ENCODE measurements around the gene DNAJB9.

The DNAJB9 gene

DNA sequence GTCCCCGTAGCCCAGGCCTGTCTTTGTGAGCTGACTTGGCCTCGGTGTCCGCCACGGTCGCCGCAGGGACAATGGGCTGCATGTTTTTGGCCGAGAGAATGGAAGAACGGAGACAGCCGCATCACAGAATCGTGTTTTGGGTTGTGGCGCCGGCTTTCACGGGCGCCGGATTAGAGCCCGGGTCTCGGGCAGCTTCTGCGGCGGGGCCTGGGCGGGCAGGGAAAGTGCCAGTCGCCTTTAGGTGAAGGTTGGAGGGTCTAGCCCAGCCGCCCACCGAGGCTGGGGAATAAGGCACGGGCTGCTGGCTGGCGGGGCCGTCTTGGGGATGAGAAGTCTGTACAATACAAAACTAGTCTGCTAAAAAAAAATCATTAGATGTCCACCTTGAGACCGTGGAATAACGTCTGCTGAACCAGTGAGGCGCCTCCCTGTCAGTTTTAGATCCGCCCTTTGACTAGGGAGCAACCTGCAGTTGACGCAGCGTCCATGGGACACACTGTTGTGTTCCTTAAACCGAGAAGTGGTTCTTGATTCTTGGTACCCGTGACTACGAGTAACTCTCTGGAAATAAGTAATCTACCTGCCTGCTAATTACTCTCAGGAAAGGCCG is 577 bp downstream of the DNAJB9 start:
- DNase-seq, result no peak

DNA sequence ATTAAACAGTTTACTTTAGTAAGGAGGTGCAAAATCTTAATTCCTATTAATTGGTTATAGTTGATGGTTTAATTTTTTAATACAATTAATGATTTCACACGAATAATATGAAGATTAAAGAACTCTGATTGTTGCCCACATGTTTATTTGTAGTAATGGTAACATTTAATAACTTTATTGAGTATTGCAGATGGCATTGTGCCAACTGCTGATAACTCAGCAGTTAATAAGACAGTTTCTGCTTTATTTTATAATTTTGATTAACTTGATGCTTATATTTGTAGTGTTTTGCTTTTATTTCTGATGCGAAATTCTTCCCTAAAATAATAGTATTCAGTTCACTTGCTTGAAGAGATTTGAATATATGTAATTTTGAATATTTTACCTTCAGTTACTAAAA is 2.8 kb downstream of the DNAJB9 start:
- no peak for DNase-seq

DNA sequence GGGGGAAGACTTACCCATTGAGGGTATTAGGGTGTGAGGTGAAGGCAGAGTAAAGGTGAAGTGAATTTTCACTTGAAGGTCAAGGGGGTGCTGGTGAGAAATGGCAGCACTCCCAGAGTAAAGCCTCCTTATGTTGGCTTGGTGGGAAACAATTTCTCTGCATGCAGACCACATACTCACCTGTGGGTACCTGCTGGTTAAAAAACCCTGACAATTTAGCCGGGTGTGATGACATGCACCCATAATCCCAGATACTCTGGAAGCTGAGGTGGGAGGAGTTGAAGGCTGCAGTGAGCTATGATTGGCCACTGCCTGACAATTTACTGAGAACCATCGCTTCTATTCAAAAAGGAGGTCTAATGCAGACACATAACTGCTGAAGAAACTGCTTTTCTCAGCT is 5.5 kb downstream of the DNAJB9 start:
- DNase-seq, result no peak

DNA sequence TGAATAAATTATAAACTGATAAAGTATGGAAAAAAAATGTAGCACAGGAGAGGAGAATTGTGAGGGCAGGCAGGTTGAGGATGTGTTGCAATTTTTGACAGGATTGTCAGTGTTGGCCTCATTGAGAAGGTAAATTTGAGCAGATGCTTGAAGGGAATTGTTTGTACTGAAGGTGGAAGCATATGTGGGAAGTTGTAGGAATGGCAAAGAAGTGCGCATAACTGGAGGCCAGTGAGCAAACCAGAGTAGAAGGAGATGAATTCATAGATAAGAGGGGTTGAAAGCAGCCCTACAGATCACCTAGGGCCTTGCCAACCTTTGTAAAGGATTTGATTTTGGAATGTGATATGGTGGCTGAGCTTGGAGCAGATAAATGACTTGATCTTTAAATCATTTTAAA is 6.4 kb downstream of the DNAJB9 start:
- DNase-seq, result no peak

DNA sequence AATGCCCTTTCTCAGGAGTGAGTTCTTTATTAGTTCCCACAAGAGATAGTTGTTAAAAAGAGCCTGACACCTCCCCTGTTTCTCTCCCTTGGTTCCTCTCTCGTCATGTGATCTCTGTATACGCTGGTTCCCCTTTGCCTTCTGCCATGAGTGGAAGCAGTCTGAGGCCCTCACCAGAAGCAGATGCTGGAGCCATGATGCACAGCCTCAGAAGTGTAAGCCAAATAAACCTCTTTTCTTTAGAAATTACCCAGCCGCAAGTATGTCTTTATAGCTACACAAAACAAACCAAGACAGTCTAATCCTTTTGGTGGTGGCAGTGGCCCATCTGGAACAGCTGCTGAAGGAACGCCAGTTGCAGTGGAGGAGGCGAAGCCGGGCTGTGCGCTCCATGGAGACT is 9.3 kb downstream of the DNAJB9 start:
- no peak for DNase-seq

DNA sequence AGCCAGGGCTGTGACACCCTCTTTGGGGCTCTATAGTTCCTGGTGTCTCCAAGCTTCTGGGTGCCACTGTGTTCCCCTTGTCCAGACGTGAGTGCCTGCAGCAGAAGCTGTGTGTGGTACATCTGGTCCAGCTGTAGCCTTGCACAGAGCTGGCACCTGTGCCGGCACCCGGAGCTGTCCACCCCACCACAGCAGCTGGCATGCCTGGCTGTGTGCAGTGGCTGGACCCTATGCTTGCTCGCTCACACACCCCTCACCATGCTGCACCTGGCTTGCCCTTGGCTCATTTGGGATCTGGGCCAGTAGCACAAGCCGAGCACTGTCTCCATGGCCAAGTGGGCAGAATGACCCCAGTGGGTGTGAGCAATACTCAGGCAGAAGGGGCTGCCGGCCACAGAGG is 10.6 kb downstream of the DNAJB9 start:
- no peak for DNase-seq

DNA sequence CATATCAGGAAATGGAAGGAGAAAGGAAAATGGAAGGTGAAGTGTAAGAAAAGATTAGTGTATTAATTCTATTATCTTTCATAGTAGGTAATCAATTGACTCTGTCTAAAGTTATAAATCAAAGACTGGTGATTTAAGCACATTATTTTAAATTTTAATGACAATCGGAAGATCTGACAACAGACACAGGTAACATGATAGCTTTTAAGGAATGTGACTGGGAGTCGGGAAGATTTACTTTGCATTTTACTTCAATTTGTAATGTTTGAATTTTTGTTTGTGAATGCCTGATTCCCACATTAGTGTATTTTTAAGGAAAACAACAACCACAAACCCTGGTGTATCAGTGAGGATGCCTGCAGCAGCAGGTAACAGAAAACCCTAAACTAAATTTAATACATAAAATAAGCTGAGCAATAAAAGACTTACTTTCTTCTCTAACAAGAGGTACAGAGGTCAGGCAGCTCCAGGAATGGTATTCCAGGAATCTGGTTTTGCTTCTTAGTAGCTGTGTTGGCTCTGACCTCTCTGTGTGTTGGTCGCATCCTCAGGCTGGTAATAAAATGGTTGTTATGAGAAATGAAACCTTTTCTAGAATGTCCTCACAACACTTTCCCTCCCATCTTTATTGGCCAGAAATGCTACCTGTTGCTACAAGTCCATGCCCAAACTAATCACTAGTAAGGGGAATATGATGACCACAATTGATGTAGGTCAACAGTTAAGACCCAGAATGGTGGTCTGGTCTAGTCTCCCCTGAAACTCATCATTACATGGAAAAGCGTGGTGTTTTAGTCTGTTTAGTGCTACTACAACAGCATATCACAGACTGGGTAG is 12.2 kb downstream of the DNAJB9 start:
- no peak for DNase-seq

DNA sequence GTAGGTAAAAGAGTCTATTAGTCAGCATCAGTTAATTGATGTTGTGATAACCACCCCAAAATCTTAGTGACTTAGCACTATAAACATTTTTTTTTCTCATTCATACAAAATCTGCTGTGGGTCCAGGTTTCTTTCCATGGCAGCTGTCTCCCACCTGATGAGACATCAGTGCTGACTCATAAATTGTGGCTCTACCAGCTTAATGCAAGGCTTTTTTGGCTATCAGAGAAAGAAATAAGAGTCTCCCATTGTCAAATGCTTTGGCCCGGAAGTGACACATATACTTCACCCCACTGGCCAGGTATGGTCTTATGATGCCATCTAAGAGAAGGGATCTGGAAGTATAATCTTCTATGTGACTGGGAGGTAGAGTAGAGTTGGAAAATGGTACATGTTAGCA is 14.5 kb downstream of the DNAJB9 start:
- no peak for DNase-seq

DNA sequence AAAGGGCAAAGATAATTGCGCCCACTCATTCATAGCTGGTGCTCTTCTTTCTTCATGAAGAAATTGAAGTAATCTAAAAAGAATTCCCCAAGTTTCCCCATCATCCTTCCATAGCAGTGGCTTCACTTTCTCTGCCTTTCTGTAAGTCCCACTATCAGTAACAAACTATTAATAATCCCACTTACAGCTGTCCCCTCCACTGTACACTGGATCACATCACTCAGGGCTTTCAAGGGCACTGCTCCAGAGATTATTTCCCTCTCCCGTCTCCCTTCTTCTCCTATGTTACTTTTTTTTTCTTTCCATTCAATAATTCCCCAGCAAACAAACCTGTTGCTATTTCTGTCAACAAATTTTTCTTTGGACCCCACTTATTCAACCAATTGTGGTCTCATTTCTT is 16.2 kb downstream of the DNAJB9 start:
- DNase-seq, result no peak

DNA sequence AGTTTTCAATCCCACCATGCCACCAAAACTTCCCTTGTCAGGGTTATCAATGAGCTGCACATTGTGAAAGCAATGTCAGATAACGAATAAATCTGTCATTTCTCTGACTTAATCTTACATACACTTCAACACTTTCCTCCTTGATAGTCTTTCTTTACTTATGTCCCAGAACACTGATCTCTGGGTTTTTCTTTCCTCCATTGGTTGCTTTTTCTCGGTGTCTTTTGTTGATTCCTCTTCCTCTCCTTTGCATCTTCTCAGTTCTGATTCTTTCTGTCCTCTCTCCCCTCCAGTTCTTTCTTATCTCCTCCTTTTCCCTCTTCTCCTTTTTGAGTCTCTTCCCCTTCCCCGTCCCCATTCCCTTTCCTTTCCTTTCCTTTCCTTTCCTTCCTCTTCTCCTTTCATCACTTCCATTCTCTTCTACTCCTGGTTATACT is 16.6 kb downstream of the DNAJB9 start:
- DNase-seq, result no peak

DNA sequence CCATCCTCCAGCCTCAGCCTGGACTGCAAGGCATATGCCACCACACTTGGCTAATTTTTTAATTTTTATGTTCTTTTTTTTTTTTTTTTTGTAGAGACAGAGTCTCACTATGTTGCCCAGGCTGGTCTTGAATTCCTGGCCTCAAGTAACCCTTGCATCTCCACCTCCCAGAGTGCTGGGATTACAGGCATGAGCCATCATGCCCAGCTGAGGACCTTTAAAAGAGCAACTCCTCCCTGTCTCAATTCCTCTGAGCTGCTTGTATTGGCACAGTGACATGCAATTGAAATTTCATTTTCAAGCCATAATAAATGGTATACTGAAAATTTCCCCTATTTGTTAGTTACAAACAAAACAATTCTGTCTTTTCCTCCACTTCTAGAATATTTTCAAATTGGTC is 19.5 kb downstream of the DNAJB9 start:
- DNase-seq, result no peak

DNA sequence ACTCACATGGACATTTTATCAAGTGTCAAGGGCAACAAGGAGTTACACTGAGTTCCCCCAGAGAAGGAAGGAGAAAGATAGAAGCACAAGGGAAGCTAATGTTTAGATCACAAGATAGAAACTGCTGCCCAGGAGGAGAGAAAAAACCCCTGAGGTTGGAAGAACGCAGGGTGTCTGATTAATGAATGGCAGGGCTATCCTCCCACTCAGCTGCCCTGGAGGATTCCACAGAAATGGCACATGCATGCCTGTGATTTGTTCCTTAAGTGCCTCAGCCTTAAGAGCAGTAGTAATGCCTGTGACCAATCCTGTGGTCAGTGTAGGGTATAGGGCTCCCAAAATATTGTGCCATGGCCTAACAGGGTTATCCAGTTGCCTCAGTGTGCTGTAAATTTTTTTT is 20.2 kb downstream of the DNAJB9 start:
- no peak for DNase-seq

DNA sequence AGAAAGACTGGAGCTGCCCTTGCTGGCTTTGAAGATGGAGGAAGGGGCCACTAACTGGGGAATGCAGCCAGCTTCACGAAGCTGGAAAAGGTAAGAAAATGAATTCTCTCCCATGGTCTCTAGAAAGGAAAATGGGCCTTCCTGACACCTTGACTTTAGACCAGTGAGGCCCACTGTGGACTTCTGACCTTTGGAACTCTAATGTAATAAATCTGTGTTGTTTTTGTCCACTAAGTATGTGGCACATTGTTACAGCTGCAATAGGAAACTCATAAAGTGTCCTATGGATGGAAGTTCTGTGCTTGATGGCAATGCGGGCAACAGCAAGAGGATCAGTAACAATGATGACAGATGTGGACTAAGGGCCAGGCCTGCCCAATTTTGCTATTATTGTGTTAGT is 20.9 kb downstream of the DNAJB9 start:
- no peak for DNase-seq

DNA sequence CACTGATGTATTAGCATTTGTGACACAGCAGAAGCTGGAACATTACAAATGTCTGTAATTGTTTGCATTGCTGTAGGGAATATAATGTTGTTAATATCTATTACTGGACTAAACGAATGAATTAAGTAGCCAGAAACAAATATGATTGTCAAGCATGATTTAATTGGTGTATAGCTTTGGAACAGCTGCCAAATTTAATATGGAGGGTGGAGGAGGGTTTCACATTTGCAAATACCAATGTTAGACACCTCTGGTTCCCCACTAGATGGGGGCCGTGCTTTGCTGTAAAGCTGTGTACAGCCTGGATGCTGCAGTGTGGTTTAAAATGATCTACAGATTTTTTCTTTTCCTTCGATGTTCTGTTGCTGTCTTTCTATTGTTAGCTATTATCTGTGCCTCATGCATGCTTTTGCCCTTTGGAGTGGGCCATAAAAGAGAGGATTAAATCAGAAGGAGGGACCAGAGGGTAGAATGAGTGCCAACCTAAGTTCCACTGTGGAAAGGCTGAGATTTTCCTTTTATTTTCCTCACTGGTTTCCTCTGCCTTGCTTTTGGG is 23.1 kb downstream of the DNAJB9 start:
- no peak for DNase-seq

DNA sequence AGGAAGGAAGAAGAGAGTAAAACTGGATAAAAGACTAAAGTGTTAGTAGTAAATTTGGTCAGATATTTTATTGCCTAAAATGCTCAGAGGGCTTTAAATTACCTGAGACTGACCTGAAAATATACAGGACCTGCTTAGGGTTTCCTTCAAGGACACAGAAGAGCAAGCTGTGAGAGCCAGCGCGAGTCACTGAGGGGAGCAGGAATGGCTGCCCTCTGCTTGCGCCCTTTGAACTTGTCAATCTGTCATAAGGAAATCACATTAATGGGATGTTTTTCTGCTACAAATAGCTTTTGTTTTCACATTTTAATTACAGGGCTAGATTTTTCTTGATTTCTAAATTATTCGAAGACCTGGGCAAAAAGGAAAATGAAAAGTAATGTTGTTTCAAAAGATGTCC is 26.9 kb downstream of the DNAJB9 start:
- DNase-seq, result no peak

DNA sequence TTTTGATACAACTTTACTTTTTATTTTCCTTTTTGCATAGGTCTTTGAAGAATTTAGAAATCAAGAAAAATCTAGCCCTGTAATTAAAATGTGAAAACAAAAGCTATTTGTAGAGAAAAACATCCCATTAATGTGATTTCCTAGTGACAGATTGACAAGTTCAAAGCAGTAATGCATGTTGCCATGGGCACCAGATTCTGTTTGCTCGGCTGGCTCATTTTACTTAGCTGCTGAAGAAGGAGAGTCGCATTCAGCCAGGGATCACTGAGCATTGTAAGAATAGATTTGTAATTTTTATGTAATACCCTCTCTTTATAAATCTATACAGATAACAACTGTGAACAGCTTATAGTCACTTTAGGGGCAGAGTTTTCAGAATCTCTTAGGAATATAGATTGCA is 28.5 kb downstream of the DNAJB9 start:
- DNase-seq, result no peak

DNA sequence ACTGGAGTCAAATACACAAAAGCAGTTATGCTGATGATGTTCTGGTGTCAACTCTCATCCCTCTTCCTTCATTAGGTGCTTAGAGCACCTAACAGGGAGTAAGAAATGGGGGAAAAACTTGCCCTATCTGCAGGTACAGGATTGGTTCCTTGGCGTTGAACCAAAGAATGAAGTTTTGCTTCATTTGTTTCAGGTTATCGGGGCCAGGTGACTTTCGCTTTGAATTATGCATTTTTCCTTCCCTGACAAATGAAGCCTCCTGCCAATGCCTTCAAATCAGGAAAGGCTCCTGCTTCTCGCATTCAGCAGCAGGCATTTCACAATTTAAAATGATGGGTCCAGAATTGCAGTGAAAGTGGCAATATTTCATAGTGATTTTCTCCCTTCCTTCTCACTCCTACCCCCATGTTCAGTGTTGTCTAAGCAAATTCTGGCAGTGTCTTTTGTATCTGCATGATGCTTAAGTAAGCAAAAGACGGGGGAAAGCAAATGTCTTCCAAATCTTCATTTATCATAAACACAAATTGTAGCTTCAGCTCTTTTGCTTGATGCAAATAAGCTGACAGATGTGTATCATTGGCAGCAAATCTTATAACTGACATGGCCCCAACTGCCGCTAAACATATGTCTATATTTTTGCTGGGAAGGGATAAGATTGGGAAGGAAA is 29.4 kb downstream of the DNAJB9 start:
- no peak for DNase-seq

DNA sequence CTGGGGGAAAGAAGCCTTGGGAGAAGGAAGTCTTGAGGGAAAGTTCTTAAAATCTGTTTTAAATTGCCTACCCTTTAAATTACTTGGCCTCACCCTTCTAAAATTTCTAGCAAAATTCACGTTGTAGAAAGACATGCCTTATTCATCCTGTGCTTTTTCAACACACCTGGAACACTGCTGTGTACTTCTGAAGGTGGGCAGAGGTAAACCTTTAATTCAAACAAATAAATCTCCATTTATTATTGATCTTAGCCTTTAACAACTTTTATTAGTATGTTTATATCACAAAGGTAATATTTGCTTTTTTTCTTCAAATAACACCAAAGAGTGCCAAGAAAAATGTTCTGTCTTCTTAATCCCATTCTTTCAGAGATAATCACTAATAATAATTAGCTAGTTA is 30.7 kb downstream of the DNAJB9 start:
- DNase-seq, result no peak

DNA sequence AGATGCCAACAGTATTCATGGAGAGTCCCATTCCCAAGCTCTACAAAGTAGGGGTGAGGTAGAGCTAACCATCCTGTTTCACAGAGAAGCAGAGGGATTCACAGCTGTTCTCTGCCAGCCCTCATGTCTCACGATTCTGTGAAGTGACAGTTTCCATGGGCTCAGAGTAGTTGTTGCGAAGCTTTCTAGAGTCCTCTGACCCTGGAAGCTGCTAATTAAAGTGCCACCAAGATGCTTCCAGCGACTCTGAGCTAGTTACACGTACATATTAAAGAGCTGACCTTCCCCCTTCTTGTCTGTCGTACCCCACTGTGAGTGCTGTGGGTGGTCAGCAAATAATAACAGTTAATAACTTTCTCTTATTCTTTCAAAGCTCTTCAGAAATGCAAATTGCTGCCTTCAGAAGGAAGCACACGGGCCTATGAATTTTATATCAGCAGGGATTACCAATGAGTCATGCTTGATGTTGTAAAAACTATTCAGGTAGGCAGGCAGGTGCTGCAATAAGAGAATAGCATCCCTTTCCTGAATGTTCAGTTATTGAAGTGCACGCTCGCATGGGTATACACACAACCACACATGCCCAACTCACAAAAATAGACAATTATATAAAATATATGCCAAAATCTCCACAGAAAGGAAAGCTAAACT is 34.1 kb downstream of the DNAJB9 start:
- DNase-seq, result no peak

DNA sequence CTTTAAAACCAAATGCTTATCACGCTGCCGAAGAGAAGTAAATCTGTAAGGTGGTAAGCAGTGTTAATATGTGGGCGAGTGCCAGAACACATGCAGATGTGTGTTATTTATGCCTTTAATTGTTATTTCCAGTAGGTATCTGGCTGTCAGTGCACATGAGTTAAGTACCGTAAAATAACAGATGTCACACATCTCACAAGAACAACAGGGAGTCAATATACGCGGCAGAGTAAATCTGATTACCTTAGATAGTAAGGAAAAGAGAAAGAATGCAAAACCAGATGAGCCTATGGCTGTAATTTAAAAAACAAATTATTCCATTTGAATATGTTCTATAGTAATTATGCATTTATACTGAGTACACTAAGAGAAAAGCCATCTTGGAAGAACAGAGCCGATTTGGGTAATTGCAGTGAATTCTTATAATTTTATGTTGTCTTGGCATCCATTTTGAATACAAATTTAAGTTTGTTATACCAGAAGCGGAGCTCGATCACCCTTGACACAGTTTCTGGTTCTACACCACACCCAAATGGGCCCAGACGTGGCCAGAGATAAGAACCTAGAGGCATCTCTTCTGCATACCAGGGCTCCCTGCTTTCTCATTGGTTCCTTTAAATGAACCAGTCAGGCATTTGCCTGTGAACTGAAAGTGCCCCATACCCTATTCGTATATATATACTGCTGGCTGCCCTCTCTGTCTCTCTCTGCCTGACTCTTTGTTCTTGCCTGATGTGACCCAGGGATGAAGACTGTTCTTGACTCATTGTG is 34.8 kb downstream of the DNAJB9 start:
- no peak for DNase-seq

DNA sequence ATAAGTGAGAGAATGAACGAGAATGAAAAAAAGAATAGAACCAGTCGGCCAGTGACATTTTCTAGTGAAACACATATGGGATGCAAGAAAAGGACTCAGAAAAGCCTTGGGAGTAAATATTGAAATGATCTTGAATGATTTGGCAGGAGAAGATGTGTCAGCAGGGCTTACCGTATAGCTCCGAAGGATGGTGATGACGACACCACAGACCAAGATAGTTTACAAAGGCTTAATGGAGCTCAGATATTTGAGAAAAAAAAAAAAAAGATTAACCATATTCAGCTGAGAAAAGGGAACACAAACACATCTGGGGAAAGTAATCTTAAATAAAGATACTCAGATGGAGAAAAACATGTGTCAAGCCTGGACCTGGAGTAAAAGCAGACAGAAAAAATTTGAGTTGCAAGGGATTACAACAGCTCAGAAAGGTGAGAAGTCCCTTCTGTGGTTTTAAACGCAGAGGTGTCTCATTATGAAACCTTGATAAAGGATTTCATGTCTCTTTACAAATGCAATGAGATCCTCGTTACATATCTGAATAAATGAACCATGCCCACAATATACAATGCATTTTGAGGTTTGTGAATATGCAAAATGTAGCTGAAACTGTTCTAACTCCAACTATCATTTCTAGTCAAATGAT is 36.0 kb downstream of the DNAJB9 start:
- DNase-seq, result no peak

DNA sequence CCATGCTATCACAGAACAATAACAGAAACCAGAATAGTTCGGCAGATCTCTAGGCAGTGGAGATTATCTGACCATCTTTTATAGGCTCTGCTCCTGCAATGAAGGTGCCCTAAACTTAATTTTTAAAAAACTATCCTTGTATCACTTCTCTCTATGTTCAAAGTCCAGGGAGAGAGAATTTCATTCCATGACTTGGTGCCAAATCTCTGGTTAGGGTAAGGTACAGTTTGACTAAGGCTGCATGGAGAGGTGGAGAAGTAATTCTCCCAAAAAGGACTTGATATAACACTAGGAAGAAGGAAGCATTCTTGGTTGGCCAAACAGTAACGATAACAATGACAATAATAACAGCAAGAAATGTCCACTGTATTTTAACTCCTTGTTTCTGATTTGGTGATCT is 40.0 kb downstream of the DNAJB9 start:
- DNase-seq, result no peak
